B cell (primary cell): ENCODE data around the gene TIGD3. TPM values are rescaled to one million over a fixed set of nuclear protein-coding genes. Genes with fewer than 3 reads are reported as not detected.

Source experiments
- ATAC-seq: fragments of 200-7000 bp; cut with Tn5 transposase; one replicate; pipeline ENCODE4 v1.10.0; 2021; ENCODE audit warnings: low read depth, mild to moderate bottlenecking, moderate number of reproducible peaks, moderate library complexity
- CTCF ChIA-PET: fragments of 350-600 bp; sonication (Branson Sonifier 250); formaldehyde crosslinking; loops from one replicate; lab custom pipeline; 2021; ENCODE audit warnings: antibody characterized with exemption, inconsistent platforms; lab: Charles Lee
- POLR2A ChIA-PET: fragments of 350-600 bp; sonication (Branson Sonifier 250); formaldehyde crosslinking; loops from one replicate; lab custom pipeline; 2021; ENCODE audit warnings: antibody characterized with exemption; lab: Charles Lee
- DNase-seq: peaks from one replicate; pipeline ENCODE4 v3.0.0; 2013
- H2AFZ ChIP-seq: 2 replicates; pipeline ENCODE4 v1.6.1; 2012; ENCODE audit warnings: mild to moderate bottlenecking, low read depth, low read length; ENCODE audit not compliant: insufficient read depth, poor library complexity, severe bottlenecking
- H3K27ac ChIP-seq, 2 donors: 1 replicate in 1 of 2; 2 replicates in 1 of 2; pipeline ENCODE4 v1.5.1; 2012 to 2013; ENCODE audit warnings: low read length in 2 of 2, mild to moderate bottlenecking in 2 of 2, moderate library complexity in 1 of 2
- H3K27me3 ChIP-seq, 4 experiments: fragments of 200-600 bp in 1 of 4; sonication (generic) in 1 of 4; replicated peaks in 1 of 4; 1 replicate in 2 of 4; 2 replicates in 2 of 4; pipeline versions ENCODE4 v1.6.1 to v1.7.0; 2013 to 2016; ENCODE audit warnings: low read length in 3 of 4, mild to moderate bottlenecking in 2 of 4, mixed read lengths in 1 of 4, moderate library complexity in 1 of 4; ENCODE audit not compliant: insufficient read depth in 4 of 4, control insufficient read depth in 3 of 4; ENCODE audit errors: control extremely low read depth in 1 of 4
- H3K36me3 ChIP-seq, 2 experiments: replicated peaks in 1 of 2; 1 replicate in 1 of 2; 2 replicates in 1 of 2; pipeline versions ENCODE4 v1.6.1 to v1.7.1; 2013; ENCODE audit warnings: low read length in 1 of 2; ENCODE audit not compliant: insufficient read depth in 2 of 2, control insufficient read depth in 1 of 2; ENCODE audit errors: control extremely low read depth in 1 of 2, extremely low read depth in 1 of 2
- H3K4me1 ChIP-seq, 2 donors: fragments of 200-600 bp in 1 of 2; sonication (generic) in 1 of 2; 1 replicate in 1 of 2; 2 replicates in 1 of 2; pipeline versions ENCODE4 v1.5.1 to v1.6.1; 2013 to 2017; ENCODE audit warnings: low read length in 2 of 2; ENCODE audit not compliant: control insufficient read depth in 2 of 2, insufficient read depth in 2 of 2
- H3K4me2 ChIP-seq: replicated peaks from 2 replicates; pipeline ENCODE3; 2012; ENCODE audit warnings: mild to moderate bottlenecking, low read depth, low read length; ENCODE audit not compliant: poor library complexity, severe bottlenecking
- H3K4me3 ChIP-seq, 5 experiments: fragments of 200-600 bp in 1 of 5; sonication (generic) in 1 of 5; 1 replicate in 3 of 5; 2 replicates in 2 of 5; pipeline versions ENCODE4 v1.5.1 to v1.7.0; 2011 to 2016; ENCODE audit warnings: low read length in 4 of 5, mild to moderate bottlenecking in 4 of 5, low read depth in 2 of 5, control low read depth in 1 of 5, moderate library complexity in 1 of 5; ENCODE audit not compliant: insufficient read depth in 1 of 5; ENCODE audit errors: control extremely low read depth in 1 of 5, extremely low read depth in 1 of 5
- H3K79me2 ChIP-seq: fragments of 200-600 bp; sonication (generic); one replicate; pipeline ENCODE4 v1.6.0; 2016; ENCODE audit warnings: low read length; ENCODE audit not compliant: control insufficient read depth, insufficient read depth
- H3K9ac ChIP-seq: fragments of 200-600 bp; sonication (generic); 2 replicates; pipeline ENCODE4 v1.6.1; 2017; ENCODE audit warnings: mild to moderate bottlenecking, low read length, moderate library complexity
- H3K9me3 ChIP-seq, 3 donors: one replicate each; pipeline versions ENCODE4 v1.6.1 to v1.7.1; 2013; ENCODE audit warnings: low read length in 2 of 3; ENCODE audit not compliant: control insufficient read depth in 2 of 3, insufficient read depth in 1 of 3; ENCODE audit errors: control extremely low read depth in 1 of 3
- H4K20me1 ChIP-seq: 2 replicates; pipeline ENCODE4 v1.6.0; 2012; ENCODE audit warnings: mild to moderate bottlenecking, low read length; ENCODE audit not compliant: insufficient read depth, control insufficient read depth, poor library complexity, severe bottlenecking
- H3K27ac Mint-ChIP-seq: one replicate; pipeline ENCODE4 v1.8.0; 2021; ENCODE audit warnings: mixed read lengths
- H3K27me3 Mint-ChIP-seq: one replicate; pipeline ENCODE4 v1.8.0; 2021; ENCODE audit warnings: mixed read lengths
- H3K4me1 Mint-ChIP-seq: one replicate; pipeline ENCODE4 v1.8.0; 2021; ENCODE audit warnings: mixed read lengths
- H3K4me3 Mint-ChIP-seq: one replicate; pipeline ENCODE4 v1.8.0; 2021; ENCODE audit warnings: mixed read lengths
- H3K9me3 Mint-ChIP-seq: one replicate; pipeline ENCODE4 v1.8.0; 2022; ENCODE audit warnings: mixed read lengths; ENCODE audit not compliant: insufficient read depth
- CTCF ChIP-seq: fragments of 200-600 bp; IDR thresholded peaks from one replicate; pipeline ENCODE4 v1.8.0; 2022; ENCODE audit warnings: antibody characterized with exemption, mild to moderate bottlenecking
- EZH2 ChIP-seq: IDR thresholded peaks from 2 replicates; pipeline ENCODE4 v1.6.1; 2012; ENCODE audit warnings: borderline replicate concordance, low read depth, mild to moderate bottlenecking, moderate library complexity, low read length; ENCODE audit not compliant: insufficient read depth, poor library complexity, severe bottlenecking
- WGBS: methylation state at CpG from one replicate; pipeline ENCODE4 v1.1.5; 2013; ENCODE audit warnings: missing lambda C conversion rate; ENCODE audit not compliant: insufficient coverage; 5-methylcytosine and 5-hydroxymethylcytosine counted together
- intact Hi-C: fragments of 100-400 bp; cut with micrococcal nuclease; formaldehyde crosslinking; loops from one replicate; pipeline ENCODE4 v1.10.0; 2022
- polyA plus RNA-seq: library from polyadenylated mRNA; depleted of rRNA; stranded (reverse); fragments of >200 nt; gene quantifications from 2 replicates; pipeline ENCODE4 v1.2.3, GENCODE V29; 2012
- total RNA-seq, 2 donors: library from RNA; stranded (reverse); fragments of 120-200 nt in 1 of 2; gene quantifications; 1 replicate in 1 of 2; 2 replicates in 1 of 2; pipeline versions ENCODE4 v1.2.3 to v1.2.4, GENCODE V29; 2013 to 2022

The TIGD3 gene
- total and polyA plus RNA-seq, 2 donors (not counting 1 experiment from before 2014, with no cell fraction given): 3.8 to 6.1 TPM

GRCh38 chr11:65314501-65315203 is 39.9 kb upstream of the TIGD3 start, which contains the start of gene CDC42EP2:
Gene CDC42EP2, plus strand, starts transcription at chr11:65314866. Its CDS starts 6,033 bp downstream, at chr11:65320899.
- peak within 1 kb of the TSS; percentile 84 for H3K4me3 Mint-ChIP-seq
- peaks cover 10% of the 10 kb centered on the region for H3K4me1 Mint-ChIP-seq
- H3K9me3 Mint-ChIP-seq: no peaks in the 10 kb centered on the region
- peak; percentile 85 for DNase-seq
- Histone ChIP-seq H3K27ac (peak within 1 kb of the TSS in 1 of 2 donors; percentile 51), H2AFZ (peak within 1 kb of the TSS; percentile 96), H3K27me3 (peaks cover 0 to 12% (median 5%) of the 10 kb centered on the region in 4 experiments), H3K4me3 (peak within 1 kb of the TSS; percentile 40 to 85 (median 81)), H3K4me2 (peak within 1 kb of the TSS; percentile 100), H3K79me2 (no peaks in the 10 kb centered on the region), H3K4me1 (peaks cover 8 to 17% of the 10 kb centered on the region in 2 donors), H3K9me3 (no peaks in the 10 kb centered on the region), H4K20me1 (no peaks in the 10 kb centered on the region), H3K9ac (peak within 1 kb of the TSS; percentile 91), H3K36me3 (no peaks in the 10 kb centered on the region)
- H3K27ac Mint-ChIP-seq: no peak within 1 kb of the TSS
- WGBS: under 1% methylated on average over 74 of the region's 74 CpGs
- TF ChIP-seq CTCF: no peak
- no peak for TF ChIP-seq EZH2
- peaks cover 9% of the 10 kb centered on the region for H3K27me3 Mint-ChIP-seq
- peak; percentile 96 for ATAC-seq
- intact Hi-C loops: loop anchor here (1.0 to 5.0 kb wide), 6 partner anchors 16 to 204 kb away; partner anchors contain the start of genes POLA2, TIGD3 and TM7SF2
- CTCF ChIA-PET: interaction anchor here (0.6 to 7.4 kb wide), 33 partner anchors 9 to 466 kb away, joined by 3 to 214 read pairs (median 4); partner anchors contain the start of genes ARL2 and DPF2
- POLR2A ChIA-PET: interaction anchor here (0.5 to 1.5 kb wide), 9 partner anchors 12 to 1065 kb away, joined by 3 to 6 read pairs (median 4); partner anchors contain the start of gene DPF2
